DMS53 treated with DMSO at 0.1 percent for 48 hours (cell line): ENCODE data around the gene TACR2.
"Not testable (repeated sequence)": the region's sequence is repeated elsewhere in the genome, so short reads cannot be mapped to it uniquely, and the experiment has no call there.

Source experiments
- DNase-seq: peaks from one replicate; lab custom pipeline; 2025; ENCODE audit not compliant: unreplicated experiment; lab: John Stamatoyannopoulos, UW

The TACR2 gene

GRCh38 chr10:69451209-69451783 lies 34.6 kb upstream of the TACR2 start, which contains the start of gene TSPAN15:
TSPAN15 (plus strand) TSS chr10:69451465; CDS start chr10:69451595, 130 bp downstream.
- DNase-seq: peak; percentile 75

GRCh38 chr10:69450395-69450794 lies 33.7 kb upstream of the TACR2 start:
- not testable (repeated sequence) for DNase-seq

GRCh38 chr10:69449841-69450240 lies 33.1 kb upstream of the TACR2 start:
- peak; percentile 84 for DNase-seq

GRCh38 chr10:69446650-69447151 lies 30.0 kb upstream of the TACR2 start:
- peak; percentile 72 for DNase-seq

GRCh38 chr10:69446229-69446628 lies 29.5 kb upstream of the TACR2 start:
- no peak for DNase-seq

GRCh38 chr10:69445041-69445440 lies 28.3 kb upstream of the TACR2 start:
- DNase-seq: no peak

GRCh38 chr10:69443354-69443753 lies 26.6 kb upstream of the TACR2 start:
- no peak for DNase-seq

GRCh38 chr10:69439813-69440506 lies 23.2 kb upstream of the TACR2 start:
- no peak for DNase-seq

GRCh38 chr10:69439350-69439739 lies 22.6 kb upstream of the TACR2 start:
- DNase-seq: no peak

GRCh38 chr10:69438536-69439349 lies 22.0 kb upstream of the TACR2 start:
- DNase-seq: peak; percentile 39

- no peak for DNase-seq
These were observed 20.9 kb upstream of the TACR2 start for GRCh38 chr10:69437321-69438259.

GRCh38 chr10:69435966-69436520 lies 19.3 kb upstream of the TACR2 start:
- no peak for DNase-seq

- no peak for DNase-seq
These were observed 18.2 kb upstream of the TACR2 start for GRCh38 chr10:69434926-69435325.

GRCh38 chr10:69434169-69434568 lies 17.5 kb upstream of the TACR2 start:
- DNase-seq: no peak

GRCh38 chr10:69428165-69428564 lies 11.4 kb upstream of the TACR2 start:
- DNase-seq: peak; percentile 46

- DNase-seq: no peak
These were observed 9.6 kb upstream of the TACR2 start for GRCh38 chr10:69426376-69426727.

GRCh38 chr10:69425511-69426298 lies 9.0 kb upstream of the TACR2 start:
- DNase-seq: no peak

- DNase-seq: no peak
These were observed 8.3 kb upstream of the TACR2 start for GRCh38 chr10:69425041-69425440.

GRCh38 chr10:69422676-69423075 lies 6.0 kb upstream of the TACR2 start:
- DNase-seq: no peak
